Kidney epithelial cell (primary cell): ENCODE results near the gene TAS2R31. TPM values are rescaled to one million over a fixed set of nuclear protein-coding genes. Genes with fewer than 3 reads are reported as not detected.

ENCODE experiments used
- DNase-seq: peaks from one replicate; pipeline ENCODE4 v3.0.0-alpha.2; 2010; ENCODE audit warnings: low read depth
- H3K27me3 ChIP-seq: 2 replicates; pipeline ENCODE4 v1.6.0; 2011; ENCODE audit warnings: low read length; ENCODE audit not compliant: control insufficient read depth, insufficient read depth
- H3K36me3 ChIP-seq: 2 replicates; pipeline ENCODE4 v1.5.1; 2011; ENCODE audit warnings: low read length; ENCODE audit not compliant: control insufficient read depth, insufficient read depth
- H3K4me3 ChIP-seq: 2 replicates; pipeline ENCODE4 v1.5.1; 2011; ENCODE audit warnings: low read depth, mild to moderate bottlenecking, control low read depth, low read length
- CTCF ChIP-seq: IDR thresholded peaks from 2 replicates; pipeline ENCODE4 v1.5.1; 2011; ENCODE audit warnings: mild to moderate bottlenecking, moderate library complexity, low read length, control low read depth, inconsistent platforms; ENCODE audit not compliant: insufficient read depth, poor library complexity, severe bottlenecking
- total RNA-seq: library from RNA; depleted of rRNA; stranded (reverse); fragments of >200 nt; gene quantifications from 2 replicates; pipeline ENCODE4 v1.2.3, GENCODE V29; 2015

The TAS2R31 gene
- total RNA-seq, 1 donor from 2014 or later, result 0.84 TPM

DNA sequence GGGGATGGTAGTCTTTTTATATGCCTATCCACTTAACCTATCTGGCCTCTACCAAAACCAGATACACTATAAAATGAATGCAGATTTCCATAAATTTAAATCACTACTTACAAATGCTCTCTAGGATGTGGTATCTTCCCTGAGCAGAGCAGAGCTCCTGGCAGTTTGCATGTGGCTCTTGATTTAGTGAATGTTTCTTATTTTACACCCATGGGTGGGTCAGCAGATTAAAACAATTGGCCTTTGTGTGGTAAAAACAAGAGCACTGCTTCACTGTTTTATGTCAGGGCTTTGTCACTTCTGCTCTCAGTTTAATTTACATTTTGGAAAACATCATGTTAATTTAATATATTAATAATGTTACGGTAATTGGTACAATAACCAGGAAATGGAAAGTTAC is 14.3 kb downstream of the TAS2R31 start:
- TF ChIP-seq CTCF, result no peak
- no peak for DNase-seq

DNA sequence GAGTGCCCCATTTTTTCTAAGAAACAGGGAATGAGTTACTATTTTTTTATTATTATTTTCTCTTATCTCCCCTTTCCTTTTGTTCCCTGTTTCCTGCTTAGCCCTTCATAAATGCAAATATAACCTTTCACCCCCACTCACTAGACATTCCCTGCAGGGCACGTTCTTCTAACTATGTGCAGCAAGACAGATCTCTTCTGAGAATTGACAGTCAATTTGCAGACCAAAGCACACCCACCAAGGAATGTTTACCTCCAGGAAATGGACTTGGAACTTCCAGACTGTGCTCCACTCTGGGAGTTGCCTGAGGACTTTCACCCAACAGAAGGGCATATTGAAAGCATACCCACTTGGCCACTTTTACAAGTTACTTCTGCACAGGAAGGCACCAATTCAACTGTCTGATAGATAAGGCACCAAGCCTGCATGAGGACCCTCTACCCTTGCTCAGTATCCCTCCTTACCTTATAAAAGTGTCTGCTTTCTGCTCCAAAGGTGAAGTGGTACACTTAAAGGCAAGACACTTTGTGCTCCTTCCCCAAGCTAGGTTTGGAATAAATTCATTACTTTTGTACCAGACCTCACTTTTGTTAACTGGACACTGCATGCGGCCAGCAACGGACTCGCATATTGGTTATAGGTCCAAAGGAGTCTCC is 15.3 kb downstream of the TAS2R31 start:
- no peaks in the 10 kb centered on the region for H3K27me3 ChIP-seq
- no peak overlapping the region for H3K4me3 ChIP-seq
- no peak for DNase-seq
- TF ChIP-seq CTCF, result no peak
- H3K36me3 ChIP-seq, result no peaks in the 10 kb centered on the region

More for the DNA sequence above, 14.3 kb downstream of the TAS2R31 start:
- Histone ChIP-seq H3K36me3 (no peaks in the 10 kb centered on the region), H3K4me3 (no peak overlapping the region), H3K27me3 (no peaks in the 10 kb centered on the region)

DNA sequence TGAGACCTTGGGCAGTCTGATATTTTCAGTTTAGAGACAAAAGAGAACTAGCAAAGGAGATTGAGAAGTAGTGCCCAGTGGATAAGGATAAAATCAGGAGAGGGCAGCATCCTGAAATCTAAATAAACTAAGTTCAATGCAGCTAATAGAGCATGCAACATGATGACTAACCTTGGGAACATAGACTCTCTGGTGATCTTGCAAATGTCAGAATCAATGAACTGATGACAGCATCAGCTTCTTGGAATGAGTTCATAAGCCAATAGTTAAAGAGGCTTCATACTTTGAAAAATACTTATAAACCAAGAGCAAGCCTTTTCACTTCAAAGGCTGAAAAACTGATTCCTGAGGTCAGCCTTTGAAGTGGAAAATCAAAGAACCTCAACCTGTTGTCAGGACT is 17.0 kb downstream of the TAS2R31 start:
- Histone ChIP-seq H3K27me3 (no peaks in the 10 kb centered on the region), H3K4me3 (no peak overlapping the region), H3K36me3 (no peaks in the 10 kb centered on the region)
- peak; percentile 4 for DNase-seq
- TF ChIP-seq CTCF, result no peak

DNA sequence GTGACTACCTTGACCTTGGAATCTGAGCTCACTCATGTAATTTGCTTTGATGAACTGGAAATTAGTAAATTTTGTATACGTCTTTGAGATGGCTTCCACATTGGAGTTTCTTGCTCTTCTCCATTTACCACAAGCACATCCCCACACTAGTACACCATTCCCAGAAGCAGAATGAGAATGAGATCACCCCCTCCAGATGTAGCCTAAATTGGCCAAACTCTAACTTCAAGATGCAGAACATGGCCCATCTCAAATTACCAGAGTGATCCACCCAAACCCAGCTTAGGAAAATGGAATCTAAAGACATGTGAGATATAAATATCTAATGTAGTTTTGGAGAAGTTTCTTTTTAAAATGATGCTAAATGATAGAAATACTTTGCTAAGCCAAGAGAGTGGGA is 23.6 kb downstream of the TAS2R31 start:
- Histone ChIP-seq H3K4me3 (no peak overlapping the region), H3K36me3 (no peaks in the 10 kb centered on the region), H3K27me3 (no peaks in the 10 kb centered on the region)
- DNase-seq, result no peak
- no peak for TF ChIP-seq CTCF

DNA sequence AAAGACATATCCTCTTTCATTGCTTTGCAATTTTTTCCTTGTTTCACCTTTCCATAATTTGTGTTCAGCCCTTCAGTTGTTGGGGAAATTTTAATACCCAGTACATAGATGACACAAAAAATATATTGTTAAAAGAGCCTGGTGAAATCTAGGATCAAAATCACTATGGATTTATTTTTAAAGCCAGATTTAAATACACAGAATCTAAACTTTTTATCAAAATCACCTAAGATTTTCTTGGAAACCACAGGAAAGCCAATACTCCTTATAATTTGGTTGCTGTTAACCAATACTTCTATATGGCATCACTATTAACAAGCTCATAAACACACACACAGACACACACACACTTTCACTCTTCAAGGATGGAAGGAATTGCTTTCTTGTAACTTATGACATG is 33.0 kb downstream of the TAS2R31 start, which contains the start of gene TAS2R20:
Gene TAS2R20, minus strand, starts transcription at position 101 of the 400 bp plus-strand sequence. CDS start 429 bp downstream, outside the sequence.
- no peak for TF ChIP-seq CTCF
- Histone ChIP-seq H3K36me3 (peaks cover 3% of the 10 kb centered on the region), H3K27me3 (no peaks in the 10 kb centered on the region), H3K4me3 (no peak within 1 kb of the TSS)
- no peak for DNase-seq

DNA sequence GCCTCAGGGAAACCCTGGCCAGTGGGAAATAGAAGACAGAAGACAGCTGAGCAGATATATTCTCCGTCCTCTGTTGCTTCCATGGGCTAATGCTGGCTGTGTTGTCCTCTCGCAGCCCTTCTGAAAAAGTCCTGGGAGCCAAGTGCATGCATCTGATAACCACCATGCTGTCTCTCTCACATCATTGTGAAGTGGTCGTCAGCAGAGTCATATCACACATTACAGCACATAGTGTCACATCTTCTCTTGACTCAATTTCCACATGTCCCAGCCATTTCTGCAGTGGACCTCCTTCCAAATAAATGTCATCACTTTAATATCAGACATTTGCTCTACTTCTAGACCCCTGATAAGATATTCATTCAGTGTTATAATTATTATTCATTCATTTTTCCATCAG is 36.9 kb downstream of the TAS2R31 start:
- no peak for DNase-seq
- TF ChIP-seq CTCF, result no peak
- Histone ChIP-seq H3K27me3 (no peaks in the 10 kb centered on the region), H3K36me3 (peaks cover 3% of the 10 kb centered on the region), H3K4me3 (no peak overlapping the region)
